Lower lobe of right lung (tissue), 2 donors: Measurements from ENCODE around the gene ZNF77. TPM values are rescaled to one million over a fixed set of nuclear protein-coding genes. Genes with fewer than 3 reads are reported as not detected.
A peak's percentile ranks its signal among the peaks of the same experiment; 100 is the strongest.
"Not testable (repeated sequence)": the region's sequence is repeated elsewhere in the genome, so short reads cannot be mapped to it uniquely, and the experiment has no call there.

Source experiments
- ATAC-seq, 2 donors: fragments of 200-7000 bp; cut with Tn5 transposase; one replicate each; pipeline ENCODE4 v1.9.1; 2020 to 2022; ENCODE audit warnings: mild to moderate bottlenecking in 2 of 2, moderate library complexity in 2 of 2
- DNase-seq: peaks from one replicate; pipeline ENCODE4 v3.0.0-alpha.2; 2020
- H3K27ac ChIP-seq: fragments of 200-600 bp; one replicate; pipeline ENCODE4 v1.8.0; 2022
- H3K27me3 ChIP-seq: fragments of 200-600 bp; one replicate; pipeline ENCODE4 v1.8.0; 2022; ENCODE audit warnings: low read depth
- H3K36me3 ChIP-seq: fragments of 200-600 bp; one replicate; pipeline ENCODE4 v1.8.0; 2022; ENCODE audit warnings: mild to moderate bottlenecking
- H3K4me1 ChIP-seq: fragments of 200-600 bp; one replicate; pipeline ENCODE4 v1.8.0; 2022
- H3K4me3 ChIP-seq: fragments of 200-600 bp; one replicate; pipeline ENCODE4 v1.8.0; 2022; ENCODE audit warnings: mild to moderate bottlenecking
- H3K9me3 ChIP-seq: fragments of 200-600 bp; one replicate; pipeline ENCODE4 v1.8.0; 2022
- CTCF ChIP-seq: fragments of 200-600 bp; IDR thresholded peaks from one replicate; pipeline ENCODE4 v1.8.0; 2022; ENCODE audit warnings: antibody characterized with exemption, mild to moderate bottlenecking
- intact Hi-C: fragments of 100-400 bp; cut with DNase I; formaldehyde crosslinking; loops from one replicate; pipeline ENCODE4 v1.11.0; 2022
- total RNA-seq: library from RNA; stranded (reverse); fragmentation: NEBNext Ultra II Directional; extraction: Animal tissue kit (Norgen Biotek cat#: 25700); gene quantifications from one replicate; pipeline ENCODE4 v1.2.1, GENCODE V29; 2021
- donor health status: DM: no; HTN: yes; CAD: no; lungs with severe emphysema.

Gene ZNF77
- total RNA-seq, 1 donor from 2014 or later: 5.3 TPM

- Histone ChIP-seq H3K27me3 (no peaks in the 10 kb centered on the region), H3K9me3 (no peaks in the 10 kb centered on the region), H3K36me3 (no peaks in the 10 kb centered on the region), H3K4me1 (peaks cover 60% of the 10 kb centered on the region), H3K27ac (peak overlapping the region; percentile 72), H3K4me3 (no peak overlapping the region)
- DNase-seq: no peak
- peak; percentile 19 to 20 for ATAC-seq
- intact Hi-C loops: no loop called here
- TF ChIP-seq CTCF: no peak
Measured at GRCh38 chr19:2969104-2969504, 24.3 kb upstream of the ZNF77 start.

- Histone ChIP-seq H3K4me1 (peaks cover 52% of the 10 kb centered on the region), H3K36me3 (no peaks in the 10 kb centered on the region), H3K27ac (no peak overlapping the region), H3K27me3 (no peaks in the 10 kb centered on the region), H3K9me3 (no peaks in the 10 kb centered on the region), H3K4me3 (no peak overlapping the region)
- ATAC-seq (no peak), DNase-seq (no peak)
- intact Hi-C loops: no loop called here
- no peak for TF ChIP-seq CTCF
Measured at GRCh38 chr19:2967972-2968371, 23.2 kb upstream of the ZNF77 start.

- H3K4me3 ChIP-seq: no peak overlapping the region
- no peaks in the 10 kb centered on the region for H3K9me3 ChIP-seq
- DNase-seq (no peak), ATAC-seq (no peak)
- H3K27me3 ChIP-seq: no peaks in the 10 kb centered on the region
- intact Hi-C loops: no loop called here
- no peaks in the 10 kb centered on the region for H3K36me3 ChIP-seq
- no peak for TF ChIP-seq CTCF
- peaks cover 26% of the 10 kb centered on the region for H3K4me1 ChIP-seq
- no peak overlapping the region for H3K27ac ChIP-seq
Measured at GRCh38 chr19:2964874-2965273, 20.1 kb upstream of the ZNF77 start.

- H3K27ac ChIP-seq, H3K36me3 ChIP-seq, H3K4me3 ChIP-seq, intact Hi-C loops, DNase-seq, H3K9me3 ChIP-seq, H3K27me3 ChIP-seq, ATAC-seq: not testable (repeated sequence)
- H3K4me1 ChIP-seq: peaks cover 14% of the 10 kb centered on the region
Measured at GRCh38 chr19:2963631-2964030, 18.9 kb upstream of the ZNF77 start.

GRCh38 chr19:2963122-2963521 is 18.4 kb upstream of the ZNF77 start:
- no peaks in the 10 kb centered on the region for H3K36me3 ChIP-seq
- no peak overlapping the region for H3K4me3 ChIP-seq
- no peak for ATAC-seq
- intact Hi-C loops: no loop called here
- H3K4me1 ChIP-seq: peaks cover 9% of the 10 kb centered on the region
- H3K27me3 ChIP-seq: no peaks in the 10 kb centered on the region
- DNase-seq: no peak
- no peaks in the 10 kb centered on the region for H3K9me3 ChIP-seq
- no peak overlapping the region for H3K27ac ChIP-seq
- no peak for TF ChIP-seq CTCF

GRCh38 chr19:2962018-2962670 is 17.4 kb upstream of the ZNF77 start:
- Histone ChIP-seq H3K4me3 (peak overlapping the region; percentile 1), H3K36me3 (no peaks in the 10 kb centered on the region), H3K27me3 (no peaks in the 10 kb centered on the region), H3K27ac (no peak overlapping the region), H3K4me1 (peaks cover 6% of the 10 kb centered on the region), H3K9me3 (no peaks in the 10 kb centered on the region)
- ATAC-seq (peak; percentile 93 to 95), DNase-seq (no peak)
- peak; percentile 68 for TF ChIP-seq CTCF
- intact Hi-C loops: no loop called here
